Measurements from ENCODE around the gene ARL6.
"Not testable (repeated sequence)": the region's sequence is repeated elsewhere in the genome, so short reads cannot be mapped to it uniquely, and the experiment has no call there.

Gene ARL6

GRCh38 chr3:97821774-97822358, 57.3 kb downstream of the ARL6 start, which contains the start of gene CRYBG3:
Gene CRYBG3 (plus strand): TSS chr3:97822011. CDS start chr3:97822207, 196 bp downstream.
- DNase-seq = no peak

GRCh38 chr3:97822359-97822775, 57.8 kb downstream of the ARL6 start:
- no peak for DNase-seq

DNA sequence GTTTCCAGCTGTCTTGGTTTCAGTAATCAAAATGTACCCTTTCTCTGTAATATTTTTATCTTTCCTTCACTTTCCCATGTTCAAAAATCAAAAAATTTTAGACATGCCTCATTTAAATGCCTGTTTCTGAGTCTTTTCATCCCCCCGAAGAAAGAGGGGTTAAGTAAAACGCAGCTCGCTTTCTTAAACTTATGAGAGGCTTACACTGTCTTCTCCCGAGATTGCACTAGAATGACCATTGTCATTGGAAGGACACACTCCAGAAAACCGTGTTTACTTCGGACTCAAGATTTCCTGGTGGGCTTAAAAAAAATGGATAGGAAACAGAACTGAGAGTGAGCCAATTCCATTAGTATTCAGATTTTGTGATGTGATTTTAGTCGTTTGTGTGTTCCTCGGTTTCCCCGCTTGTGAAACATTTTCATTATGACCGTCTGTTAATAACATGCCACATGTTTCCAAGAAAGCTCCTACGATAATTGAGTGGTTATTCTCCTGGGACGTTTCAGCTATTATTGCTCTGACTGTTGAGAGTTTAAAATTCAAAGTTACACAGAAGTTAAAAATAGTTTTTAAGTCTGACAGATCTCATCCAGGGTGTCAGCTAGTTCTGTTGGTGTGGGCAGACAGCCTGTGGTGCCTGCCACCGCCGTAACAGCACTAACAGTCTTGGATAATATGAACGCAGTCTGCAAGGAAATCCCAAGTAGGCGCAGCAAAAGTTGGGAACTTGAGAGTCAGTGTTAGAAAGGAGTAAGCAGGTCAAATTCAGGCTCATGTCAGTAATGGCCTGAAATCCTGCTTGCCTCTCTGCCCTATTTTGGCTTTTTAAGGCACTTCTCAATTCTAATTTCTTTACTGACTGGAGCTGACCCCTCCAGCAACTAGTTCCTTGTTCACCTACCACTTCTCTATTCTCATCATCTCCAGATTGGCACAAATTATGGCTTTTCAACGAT, 58.8 kb downstream of the ARL6 start:
- no peak for DNase-seq

- no peak for DNase-seq
Observed at GRCh38 chr3:97825101-97825500, 60.5 kb downstream of the ARL6 start.

DNA sequence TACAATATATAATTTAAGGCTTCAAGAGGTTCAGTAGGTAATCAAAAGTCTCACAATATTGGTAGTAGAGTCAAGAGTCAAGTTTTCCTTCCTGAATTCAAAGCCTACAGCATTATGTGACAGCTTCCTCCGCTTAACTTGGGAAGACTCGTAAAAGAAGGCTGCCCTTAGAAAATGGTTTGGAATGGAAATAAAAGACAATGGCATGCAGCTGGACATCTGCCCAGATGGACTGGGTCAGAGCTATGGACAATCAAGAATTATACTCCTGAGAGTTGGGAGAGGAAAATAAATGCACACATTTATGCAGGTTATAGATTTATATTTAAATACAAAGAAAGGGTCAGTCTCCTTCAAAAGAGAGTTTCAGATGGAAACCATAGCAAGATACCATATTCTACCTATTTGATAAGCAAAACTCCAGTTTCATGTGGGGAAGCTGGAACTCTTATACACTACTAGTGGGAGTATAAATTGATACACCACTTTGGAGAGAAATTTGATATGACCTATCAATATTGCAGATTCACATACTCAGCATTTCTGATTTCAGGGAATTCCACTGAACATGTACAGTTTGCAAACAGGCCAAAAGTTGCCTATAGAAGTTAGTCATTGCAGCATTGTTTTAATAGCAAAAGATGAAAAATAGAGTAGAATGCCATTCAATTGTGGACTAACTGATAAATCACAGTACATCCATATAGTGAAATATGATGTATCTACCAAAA, 63.3 kb downstream of the ARL6 start:
- DNase-seq = no peak

DNA sequence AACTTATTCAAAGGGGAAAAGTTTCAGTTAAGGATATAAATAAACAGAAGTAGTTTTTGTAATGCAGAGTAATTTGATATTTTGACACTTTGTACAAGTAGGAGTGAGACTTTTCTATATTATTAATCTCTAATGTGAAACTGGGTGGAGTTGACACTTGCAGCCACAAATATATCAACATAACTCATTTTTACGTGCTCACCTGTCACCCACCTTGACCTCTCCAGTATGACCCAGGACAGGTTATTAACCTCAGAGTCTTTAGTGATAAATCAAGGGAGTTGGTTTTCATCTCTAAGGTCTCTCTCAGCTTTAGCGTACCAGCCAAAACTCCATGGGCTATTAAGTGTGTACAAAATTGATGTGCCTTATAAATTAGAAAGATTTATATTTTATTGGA, 64.6 kb downstream of the ARL6 start:
- no peak for DNase-seq

- DNase-seq = no peak
Observed at GRCh38 chr3:97830638-97831037, 66.1 kb downstream of the ARL6 start.

GRCh38 chr3:97831140-97831539, 66.6 kb downstream of the ARL6 start:
- DNase-seq = no peak

DNA sequence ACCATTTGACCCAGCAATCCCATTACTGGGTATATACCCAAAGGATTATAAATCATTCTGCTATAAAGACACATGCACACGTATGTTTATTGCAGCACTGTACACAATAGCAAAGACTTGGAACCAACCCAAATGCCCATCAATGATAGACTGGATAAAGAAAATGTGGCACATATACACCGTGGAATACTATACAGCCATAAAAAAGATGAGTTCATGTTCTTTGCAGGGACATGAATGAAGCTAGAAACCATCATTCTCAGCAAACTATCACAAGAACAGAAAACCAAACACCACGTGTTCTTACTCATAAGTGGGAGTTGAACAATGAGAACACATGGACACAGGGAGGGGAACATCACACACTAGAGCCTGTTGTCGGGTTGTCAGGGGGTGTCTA, 68.6 kb downstream of the ARL6 start:
- not testable (repeated sequence) for DNase-seq

GRCh38 chr3:97835761-97836160, 71.2 kb downstream of the ARL6 start:
- no peak for DNase-seq

GRCh38 chr3:97838393-97838792, 73.8 kb downstream of the ARL6 start:
- DNase-seq = no peak

DNA sequence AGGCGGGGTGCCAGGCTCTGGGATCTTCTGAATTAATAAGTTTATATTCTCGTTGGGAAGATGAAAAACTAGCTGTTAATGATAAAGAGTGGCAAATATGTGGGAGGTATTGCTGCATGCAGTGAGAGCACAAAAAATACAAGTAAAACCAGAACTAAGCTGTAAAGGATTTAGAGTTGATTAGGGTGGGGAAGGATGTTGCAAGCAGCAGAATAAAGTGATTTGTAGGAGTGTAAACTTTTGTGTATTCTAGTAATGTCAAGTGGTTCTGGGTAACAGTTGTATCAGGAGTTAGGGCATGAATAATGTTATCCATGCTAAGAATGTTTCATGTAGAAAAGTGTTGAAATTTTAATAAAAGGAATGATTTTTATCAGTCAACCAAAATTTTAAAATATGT, 75.4 kb downstream of the ARL6 start:
- DNase-seq = no peak

GRCh38 chr3:97841304-97841703, 76.7 kb downstream of the ARL6 start:
- DNase-seq = no peak

- DNase-seq = no peak
Observed at GRCh38 chr3:97841956-97842355, 77.4 kb downstream of the ARL6 start.

- no peak for DNase-seq
Observed at GRCh38 chr3:97848779-97849178, 84.2 kb downstream of the ARL6 start.

Data from SIG-M5 (cell line).